IMR-90 (cell line): ENCODE results near the gene RALGAPA2. TPM values are rescaled to one million over a fixed set of nuclear protein-coding genes. Genes with fewer than 3 reads are reported as not detected.

Experiments used
- ATAC-seq: fragments of 200-7000 bp; cut with Tn5 transposase; 2 replicates; pipeline ENCODE4 v1.9.1; 2020; ENCODE audit warnings: low read depth, mild to moderate bottlenecking, moderate library complexity
- BruUV-seq: library from RNA; stranded (reverse); fragments of 400-500 nt; replicated peaks from 2 replicates; lab custom pipeline; 2021; lab: Mats Ljungman, UMichigan
- CTCF ChIA-PET: fragments of 300-600 bp; formaldehyde crosslinking; extraction: SDS; loops from one replicate; lab custom pipeline; 2021; ENCODE audit warnings: antibody characterized with exemption; lab: Yijun Ruan, JAX
- POLR2A ChIA-PET: fragments of 300-600 bp; sonication (Branson Sonifier 250); formaldehyde crosslinking; loops from one replicate; lab custom pipeline; 2022; ENCODE audit warnings: antibody characterized with exemption; ENCODE audit not compliant: unreplicated experiment; lab: Charles Lee
- DNase-seq: peaks from one replicate; pipeline ENCODE4 v3.0.0; 2013
- H2AFZ ChIP-seq: replicated peaks from 2 replicates; pipeline ENCODE3; 2013; ENCODE audit warnings: low read length, mild to moderate bottlenecking; ENCODE audit not compliant: poor library complexity
- H2AK5ac ChIP-seq: 2 replicates; pipeline ENCODE4 v1.6.1; 2013; ENCODE audit warnings: low read depth, low read length, inconsistent platforms
- H2AK9ac ChIP-seq: replicated peaks from 2 replicates; pipeline ENCODE3; 2013; ENCODE audit warnings: mild to moderate bottlenecking, low read depth, low read length, moderate library complexity; ENCODE audit not compliant: poor library complexity
- H2BK120ac ChIP-seq: 2 replicates; pipeline ENCODE4 v1.6.1; 2013; ENCODE audit warnings: low read depth, low read length, inconsistent platforms
- H2BK15ac ChIP-seq: 3 replicates; pipeline ENCODE4 v1.6.1; 2013; ENCODE audit warnings: low read depth, low read length, inconsistent platforms
- H2BK20ac ChIP-seq: 2 replicates; pipeline ENCODE4 v1.6.1; 2013; ENCODE audit warnings: low read depth, mild to moderate bottlenecking, inconsistent platforms, low read length, moderate library complexity
- H2BK5ac ChIP-seq: 2 replicates; pipeline ENCODE4 v1.6.1; 2013; ENCODE audit warnings: mild to moderate bottlenecking, low read depth, low read length, inconsistent platforms; ENCODE audit not compliant: poor library complexity, severe bottlenecking
- H3K14ac ChIP-seq: replicated peaks from 2 replicates; pipeline ENCODE4 v1.6.1; 2013; ENCODE audit warnings: low read depth, low read length, inconsistent platforms
- H3K18ac ChIP-seq: 2 replicates; pipeline ENCODE4 v1.6.1; 2013; ENCODE audit warnings: low read depth, low read length, control low read depth
- H3K23ac ChIP-seq: 2 replicates; pipeline ENCODE4 v1.6.1; 2013; ENCODE audit warnings: low read depth, low read length, inconsistent platforms
- H3K27ac ChIP-seq: 2 replicates; pipeline ENCODE4 v1.5.1; 2013; ENCODE audit warnings: mild to moderate bottlenecking, control low read depth, low read length; ENCODE audit not compliant: insufficient read depth
- H3K27me3 ChIP-seq: 2 replicates; pipeline ENCODE4 v1.6.1; 2013; ENCODE audit warnings: low read length; ENCODE audit not compliant: control insufficient read depth, insufficient read depth
- H3K36me3 ChIP-seq: 2 replicates; pipeline ENCODE4 v1.6.1; 2013; ENCODE audit warnings: low read length, mixed read lengths; ENCODE audit not compliant: control insufficient read depth, insufficient read depth
- H3K4ac ChIP-seq: 2 replicates; pipeline ENCODE4 v1.6.1; 2013; ENCODE audit warnings: low read depth, low read length, inconsistent platforms
- H3K4me1 ChIP-seq: 2 replicates; pipeline ENCODE4 v1.6.1; 2013; ENCODE audit warnings: low read length, mixed read lengths; ENCODE audit not compliant: control insufficient read depth, insufficient read depth
- H3K4me2 ChIP-seq: 2 replicates; pipeline ENCODE4 v1.6.1; 2013; ENCODE audit warnings: low read depth, mild to moderate bottlenecking, control low read depth, low read length, moderate library complexity
- H3K4me3 ChIP-seq: 2 replicates; pipeline ENCODE4 v1.5.1; 2013; ENCODE audit warnings: low read depth, mild to moderate bottlenecking, control low read depth, low read length, moderate library complexity; ENCODE audit not compliant: insufficient read depth
- H3K56ac ChIP-seq: 2 replicates; pipeline ENCODE4 v1.6.1; 2013; ENCODE audit warnings: low read length, inconsistent platforms; ENCODE audit not compliant: insufficient read depth; ENCODE audit errors: extremely low read depth
- H3K79me1 ChIP-seq, 2 experiments: 2 replicates each; pipeline ENCODE4 v1.6.1; 2013; ENCODE audit warnings: low read length in 2 of 2, inconsistent platforms in 1 of 2, low read depth in 1 of 2
- H3K9ac ChIP-seq: 2 replicates; pipeline ENCODE4 v1.6.1; 2013; ENCODE audit warnings: low read depth, low read length, control low read depth
- H3K9me1 ChIP-seq: 2 replicates; pipeline ENCODE4 v1.6.1; 2013; ENCODE audit warnings: low read length, inconsistent platforms; ENCODE audit not compliant: insufficient read depth
- H3K9me3 ChIP-seq: 2 replicates; pipeline ENCODE4 v1.6.1; 2013; ENCODE audit warnings: low read length; ENCODE audit not compliant: control insufficient read depth, insufficient read depth
- H4K20me1 ChIP-seq: 2 replicates; pipeline ENCODE4 v1.6.1; 2013; ENCODE audit warnings: low read length, inconsistent platforms; ENCODE audit not compliant: insufficient read depth
- H4K5ac ChIP-seq: 2 replicates; pipeline ENCODE4 v1.6.1; 2013; ENCODE audit warnings: mild to moderate bottlenecking, low read depth, low read length, control low read depth
- H4K8ac ChIP-seq, 2 experiments: 2 replicates each; pipeline ENCODE4 v1.6.1; 2013; ENCODE audit warnings: low read depth in 2 of 2, low read length in 2 of 2, control low read depth in 1 of 2, inconsistent platforms in 1 of 2
- H4K91ac ChIP-seq: 2 replicates; pipeline ENCODE4 v1.6.1; 2013; ENCODE audit warnings: low read depth, low read length, inconsistent platforms; ENCODE audit not compliant: insufficient read depth
- CEBPB ChIP-seq: IDR thresholded peaks from 2 replicates; pipeline ENCODE4 v1.6.1; 2012; ENCODE audit warnings: low read depth, low read length, improper control_type of control experiment
- FOS ChIP-seq: fragments of 150-350 bp; IDR thresholded peaks from 2 replicates; pipeline ENCODE4 v1.6.1; 2016; ENCODE audit warnings: low read depth, low read length
- MAFK ChIP-seq: IDR thresholded peaks from 2 replicates; pipeline ENCODE4 v1.6.1; 2012; ENCODE audit warnings: low read depth, low read length, improper control_type of control experiment
- MXI1 ChIP-seq: IDR thresholded peaks from 2 replicates; pipeline ENCODE4 v1.6.1; 2012; ENCODE audit warnings: low read depth, mild to moderate bottlenecking, low read length, moderate library complexity, borderline replicate concordance
- NFE2L2 ChIP-seq: fragments of 150-350 bp; IDR thresholded peaks from 2 replicates; pipeline ENCODE4 v1.6.1; 2016; ENCODE audit warnings: low read depth, mild to moderate bottlenecking, low read length
- RAD21 ChIP-seq: IDR thresholded peaks from 2 replicates; pipeline ENCODE4 v1.6.1; 2012; ENCODE audit warnings: low read length, improper control_type of control experiment
- RCOR1 ChIP-seq: IDR thresholded peaks from 2 replicates; pipeline ENCODE4 v1.6.1; 2012; ENCODE audit warnings: mild to moderate bottlenecking, low read length, improper control_type of control experiment; ENCODE audit not compliant: insufficient replicate concordance
- SMC3 ChIP-seq: fragments of 150-350 bp; IDR thresholded peaks from 2 replicates; pipeline ENCODE4 v1.6.1; 2016; ENCODE audit warnings: low read depth, mild to moderate bottlenecking, antibody characterized with exemption, low read length, moderate library complexity
- WGBS, 2 experiments: methylation state at CpG; one replicate each; pipeline versions ENCODE4 v1.1.5 to v1.1.7; 2013; ENCODE audit warnings: missing lambda C conversion rate in 2 of 2; ENCODE audit not compliant: insufficient read length in 1 of 2; ENCODE audit errors: extremely low coverage in 2 of 2; 5-methylcytosine and 5-hydroxymethylcytosine counted together
- dilution Hi-C: fragments of 300-500 bp; cut with HindIII; formaldehyde crosslinking; loops from one replicate; pipeline ENCODE4 v1.14.3; 2018; ENCODE audit warnings: low sequenced_read_pairs; ENCODE audit not compliant: unreplicated experiment
- in situ Hi-C: fragments of 300-500 bp; cut with MboI; formaldehyde crosslinking; loops from 3 replicates; pipeline ENCODE4 v1.14.3; 2019; ENCODE audit warnings: low sequenced_read_pairs, inconsistent platforms, mixed read lengths
- intact Hi-C: fragments of 100-400 bp; cut with micrococcal nuclease; formaldehyde crosslinking; loops from 2 replicates; pipeline ENCODE4 v1.10.0; 2022
- polyA plus RNA-seq, 3 experiments: library from polyadenylated mRNA; depleted of rRNA; stranded (reverse); fragments of >200 nt; gene quantifications; 2 replicates each; pipeline ENCODE4 v1.2.3, GENCODE V29; 2012; ENCODE audit warnings: low replicate concordance in 1 of 3
- total RNA-seq: library from RNA; depleted of rRNA; stranded (reverse); fragments of >200 nt; gene quantifications from 2 replicates; pipeline ENCODE4 v1.2.3, GENCODE V29; 2012
- TF ChIP-seq, protein P1 (sequence below): fragments of 150-350 bp; IDR thresholded peaks from 2 replicates; pipeline ENCODE4 v1.6.1; 2017; ENCODE audit warnings: mild to moderate bottlenecking, antibody characterized with exemption, low read length, low read depth

RALGAPA2 gene
- total and polyA plus RNA-seq, 2 of the 4 experiments (the other 2 are of a cell fraction): 1.3 to 3.9 TPM

DNA sequence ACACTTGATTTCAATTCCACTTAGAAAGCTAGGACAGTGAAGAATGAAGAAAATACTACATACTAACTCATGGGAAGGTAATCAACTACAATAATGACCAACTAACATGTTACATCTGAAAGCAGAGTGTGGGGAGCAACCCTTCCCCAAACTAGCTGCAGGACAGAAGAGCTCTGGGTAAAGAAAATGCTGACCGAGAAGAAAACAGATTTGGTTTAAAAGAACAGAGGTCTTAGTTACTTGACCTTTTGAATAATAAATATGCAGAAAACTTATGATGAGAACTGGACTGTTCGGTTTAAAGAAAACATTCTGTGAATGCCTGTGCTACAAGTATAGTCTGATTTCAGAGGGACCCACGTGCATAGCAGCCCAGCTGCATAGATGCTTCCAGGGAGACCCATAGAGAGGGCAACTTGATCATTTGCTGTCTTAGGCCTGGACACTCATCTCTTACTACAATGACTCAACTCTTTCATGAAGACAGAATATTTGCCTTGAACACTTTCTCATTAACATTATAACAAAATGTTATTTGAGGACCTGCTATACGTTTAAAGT is 53.5 kb downstream of the RALGAPA2 start:
- Histone ChIP-seq H2BK120ac (no peak overlapping the region), H3K18ac (no peak overlapping the region), H3K4me1 (no peaks in the 10 kb centered on the region), H4K20me1 (no peaks in the 10 kb centered on the region), H4K91ac (no peak overlapping the region), H2AK9ac (no peak overlapping the region), H4K5ac (no peak overlapping the region), H3K14ac (no peak overlapping the region), H3K9ac (no peak overlapping the region), H2BK15ac (no peak overlapping the region), H3K79me1 (no peaks in the 10 kb centered on the region), H2AFZ (no peak overlapping the region), H3K23ac (no peak overlapping the region), H3K9me3 (no peaks in the 10 kb centered on the region), H3K36me3 (no peaks in the 10 kb centered on the region), H2AK5ac (no peak overlapping the region), H3K56ac (no peak overlapping the region), H3K4me2 (no peak overlapping the region), H3K27ac (no peak overlapping the region), H2BK20ac (no peak overlapping the region), H2BK5ac (no peak overlapping the region), H3K4ac (no peak overlapping the region), H3K9me1 (no peaks in the 10 kb centered on the region; the same call in 1 of the 2 replicates), H3K4me3 (no peak overlapping the region), H4K8ac (no peak overlapping the region), H3K27me3 (no peaks in the 10 kb centered on the region)
- in situ Hi-C loops (no loop called here), dilution Hi-C loops (no loop called here), intact Hi-C loops (no loop called here)
- ChIA-PET POLR2A (no interaction called here), CTCF (interaction anchor here (0.6 to 1.3 kb wide), 2 partner anchors 19 to 65 kb away, joined by 4 read pairs; no protein-coding TSS in a partner anchor)
- DNase-seq (no peak), ATAC-seq (no peak)
- TF ChIP-seq RAD21 (no peak), SMC3 (no peak), MAFK (0 out of 2 replicates have a peak, but pooled peaks have one; percentile 16), RCOR1 (no peak), CEBPB (no peak), MXI1 (no peak), FOS (no peak), NFE2L2 (no peak)
- TF ChIP-seq, protein P1, sequence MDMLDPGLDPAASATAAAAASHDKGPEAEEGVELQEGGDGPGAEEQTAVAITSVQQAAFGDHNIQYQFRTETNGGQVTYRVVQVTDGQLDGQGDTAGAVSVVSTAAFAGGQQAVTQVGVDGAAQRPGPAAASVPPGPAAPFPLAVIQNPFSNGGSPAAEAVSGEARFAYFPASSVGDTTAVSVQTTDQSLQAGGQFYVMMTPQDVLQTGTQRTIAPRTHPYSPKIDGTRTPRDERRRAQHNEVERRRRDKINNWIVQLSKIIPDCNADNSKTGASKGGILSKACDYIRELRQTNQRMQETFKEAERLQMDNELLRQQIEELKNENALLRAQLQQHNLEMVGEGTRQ: no peak
- WGBS, 2 experiments: 43% methylated on average over 1 of the region's 4 CpGs; no CpG with 5 or more reads in 1 of the 2 experiments
- no TSS peak for BruUV-seq
